Spleen (tissue), 7 donors: Measurements from ENCODE around the gene SLC39A10.
"Not testable (repeated sequence)": the region's sequence is repeated elsewhere in the genome, so short reads cannot be mapped to it uniquely, and the experiment has no call there.

Experiments
- CTCF ChIP-seq, 11 experiments: fragments of 200-600 bp in 7 of 11; fragments of 450-650 bp in 4 of 11; sonication (generic) in 4 of 11; IDR thresholded peaks in 8 of 11; conservative IDR thresholded peaks in 3 of 11; 1 replicate in 7 of 11; 2 replicates in 4 of 11; pipeline versions ENCODE4 v1.4.0 to v1.8.0; 2016 to 2021; ENCODE audit warnings: antibody characterized with exemption in 11 of 11, inconsistent platforms in 4 of 11, mild to moderate bottlenecking in 1 of 11
- POLR2A ChIP-seq, 3 donors: fragments of 450-650 bp; IDR thresholded peaks; one replicate each; pipeline ENCODE4 v1.5.1; 2017; ENCODE audit warnings: antibody characterized with exemption in 3 of 3, mild to moderate bottlenecking in 1 of 3
- donor health status: DM: no; HTN: no; CAD: no; lungs with moderate emphysema.
- donor health status: DM: no; HTN: no; CAD: no.
- donor health status: DM: no; HTN: no; CAD: no.

- TF ChIP-seq CTCF (IDR thresholded peaks at IDR 0.05 in 8 of 11, conservative IDR thresholded peaks at IDR 0.05 in 3 of 11); POLR2A (IDR thresholded peaks at IDR 0.05): not testable (repeated sequence)
Observed at GRCh38 chr2:195644708-195645107, 12.3 kb upstream of the SLC39A10 start.
